Inflammatory macrophage treated with lipopolysaccharide for 4 hours (primary cell): ENCODE measurements around the gene RTN4RL1.

Experiments
- DNase-seq: peaks from one replicate; pipeline ENCODE4 v3.0.0-alpha.2; 2020

Gene RTN4RL1

DNA sequence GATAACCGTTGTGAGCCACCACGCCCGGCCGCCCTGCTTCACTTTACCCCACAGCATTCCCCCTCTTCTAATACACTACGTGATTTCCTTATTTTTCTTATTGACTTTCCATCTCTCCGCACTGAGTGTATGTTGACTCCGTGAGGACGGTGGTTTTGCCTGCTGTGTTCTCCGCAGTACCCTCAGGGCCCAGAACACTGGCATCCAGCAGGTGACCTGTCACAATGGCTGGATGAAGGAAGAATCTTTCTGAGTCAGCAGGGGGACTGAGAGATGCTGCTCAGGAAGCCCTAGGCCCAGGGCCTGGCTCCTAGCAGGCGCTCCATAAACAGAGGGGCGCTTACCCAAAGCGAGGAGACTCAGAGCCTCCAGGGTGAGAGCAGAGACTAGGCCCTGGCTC is 79.5 kb downstream of the RTN4RL1 start:
- no peak for DNase-seq

- DNase-seq = no peak
Observed at GRCh38 chr17:1943436-1943831, 81.7 kb downstream of the RTN4RL1 start.

DNA sequence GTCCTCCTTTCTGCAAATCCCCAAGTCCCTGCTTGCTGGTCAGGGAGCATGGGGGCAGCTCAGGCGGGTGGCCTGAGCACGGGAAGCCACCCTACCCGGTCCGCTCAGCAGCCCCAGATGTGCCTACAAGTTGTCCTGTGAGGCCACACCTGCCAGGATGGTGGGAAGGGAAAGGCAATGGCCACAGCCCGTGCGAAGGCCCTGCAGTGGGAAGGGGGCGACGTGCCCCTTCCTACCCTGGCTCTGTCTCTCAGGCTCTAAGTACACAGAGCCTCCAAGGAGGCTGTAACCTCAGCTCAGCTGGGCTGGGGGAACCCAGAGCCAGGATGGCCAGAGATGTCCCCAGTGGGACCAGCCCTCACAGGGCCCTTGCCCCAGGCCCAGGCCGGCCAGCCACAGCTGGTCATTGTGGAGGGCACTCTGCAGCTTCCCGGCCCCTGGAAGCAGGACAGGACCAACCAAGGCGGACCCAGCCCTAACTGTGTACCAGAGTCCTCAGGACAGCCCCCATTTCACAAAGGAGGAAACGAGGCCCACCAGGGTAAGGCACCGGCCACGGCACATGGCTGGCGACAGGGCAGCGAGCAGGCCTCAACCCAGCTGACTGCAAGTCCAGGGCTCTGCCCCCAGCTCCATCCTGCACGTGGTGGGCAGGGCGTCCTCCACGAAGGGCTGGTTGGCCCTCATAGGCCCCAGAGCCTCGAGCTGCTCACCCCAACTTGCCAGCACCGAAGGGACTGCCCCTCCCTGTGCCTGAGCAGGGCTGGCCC is 82.3 kb downstream of the RTN4RL1 start:
- no peak for DNase-seq

GRCh38 chr17:1942066-1942365 is 83.1 kb downstream of the RTN4RL1 start:
- DNase-seq = no peak

DNA sequence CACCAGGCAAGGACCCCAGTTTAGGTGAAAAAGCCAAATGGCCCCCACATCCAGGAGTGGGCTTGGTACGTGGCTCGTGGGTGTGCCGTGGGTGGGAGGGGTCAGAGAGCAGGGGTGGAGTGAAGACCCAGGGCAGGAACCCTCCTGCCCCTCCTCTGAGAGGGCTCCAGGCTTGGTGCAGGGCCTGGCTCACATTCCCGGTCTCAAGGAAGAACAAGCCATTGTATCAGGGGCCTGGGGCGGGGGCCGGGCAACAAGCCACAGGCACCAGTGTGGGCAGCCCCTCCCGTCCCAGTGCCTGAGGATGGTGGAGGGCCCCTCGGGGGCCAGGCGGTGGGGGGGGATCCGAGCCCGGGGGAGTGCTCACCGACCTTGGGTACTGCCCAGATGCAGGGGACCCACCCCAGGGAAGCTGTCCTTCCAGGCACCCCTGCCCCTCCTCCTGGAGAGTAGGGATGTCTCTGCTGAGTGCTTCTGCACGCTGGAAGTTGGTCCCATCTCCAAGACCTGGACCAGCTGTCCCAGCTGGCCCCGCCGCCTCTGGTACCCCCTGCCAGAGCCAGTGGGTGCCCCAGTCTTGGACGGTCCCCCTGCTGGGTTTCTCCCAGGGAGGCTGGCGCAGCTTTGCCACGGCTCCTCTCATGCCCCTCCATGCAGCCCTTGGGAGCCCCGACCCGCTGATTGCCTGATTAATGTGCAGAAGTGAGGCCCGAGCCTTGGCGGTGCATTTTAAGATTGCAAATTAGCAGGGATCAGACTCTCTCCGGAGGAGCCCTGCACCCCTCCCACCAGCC is 83.7 kb downstream of the RTN4RL1 start:
- no peak for DNase-seq

GRCh38 chr17:1940810-1941185 is 84.3 kb downstream of the RTN4RL1 start:
- DNase-seq = no peak

DNA sequence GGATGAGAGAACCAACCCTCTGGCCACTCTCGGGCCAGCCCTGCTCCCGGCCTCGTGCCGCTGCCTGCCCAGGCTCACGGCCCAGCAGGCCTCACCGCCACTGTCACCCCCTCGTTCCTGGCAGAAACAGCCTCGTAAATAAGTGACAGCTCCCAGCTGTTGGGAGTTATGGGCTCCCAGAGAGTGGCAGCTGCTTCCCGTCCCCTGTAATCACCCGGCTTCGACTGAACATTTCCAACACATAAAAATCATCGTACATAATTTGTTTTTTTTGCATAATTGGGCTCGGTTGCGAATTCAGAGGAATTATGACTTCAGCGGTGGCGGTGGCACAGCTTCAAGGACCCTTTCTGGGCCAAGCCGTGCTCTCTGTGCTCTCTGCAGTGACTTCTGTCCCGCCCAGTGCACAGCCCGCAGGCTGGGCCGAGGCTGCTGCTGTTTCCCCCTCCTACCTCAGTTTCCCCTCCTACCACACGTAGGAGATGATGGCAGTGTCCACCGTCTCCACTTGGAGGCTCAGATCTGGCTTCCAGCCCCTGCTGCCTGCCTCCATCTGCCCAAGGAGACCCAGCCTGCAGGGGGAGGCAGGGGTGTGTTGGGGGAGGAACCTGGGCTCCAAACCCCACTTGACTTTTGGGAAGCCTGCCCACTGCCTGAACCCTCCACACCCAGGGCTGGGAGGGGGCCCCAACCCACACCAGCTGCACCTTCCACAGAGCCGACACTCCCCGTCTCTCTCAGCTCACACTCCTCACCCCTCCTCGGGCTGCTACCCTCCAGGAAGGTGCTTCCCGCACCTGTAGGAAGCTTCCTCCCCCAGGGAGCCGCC is 84.9 kb downstream of the RTN4RL1 start:
- DNase-seq = no peak

DNA sequence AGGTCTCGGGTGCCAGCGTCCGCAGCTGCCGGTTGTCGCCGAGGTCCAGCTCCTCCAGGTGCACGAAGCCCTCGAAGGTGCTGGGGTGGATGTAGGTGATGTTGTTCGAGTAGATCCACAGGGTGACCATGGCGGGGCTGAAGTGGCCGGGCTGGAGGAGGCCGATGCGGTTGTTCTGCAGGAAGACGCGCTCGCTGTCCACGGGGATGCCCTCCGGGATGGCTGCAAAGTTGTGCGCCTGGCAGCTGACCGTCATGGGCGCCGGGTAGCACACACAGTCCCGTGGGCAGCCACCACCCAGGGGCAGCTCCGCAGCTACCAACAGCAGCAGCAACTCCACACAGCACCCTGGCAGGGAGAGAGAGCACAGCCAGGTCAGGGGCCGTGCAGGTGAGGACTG is 87.7 kb downstream of the RTN4RL1 start:
- no peak for DNase-seq

- no peak for DNase-seq
Observed at GRCh38 chr17:1936766-1937165, 88.4 kb downstream of the RTN4RL1 start.

- DNase-seq = no peak
Observed at GRCh38 chr17:1934901-1935300, 90.2 kb downstream of the RTN4RL1 start.

DNA sequence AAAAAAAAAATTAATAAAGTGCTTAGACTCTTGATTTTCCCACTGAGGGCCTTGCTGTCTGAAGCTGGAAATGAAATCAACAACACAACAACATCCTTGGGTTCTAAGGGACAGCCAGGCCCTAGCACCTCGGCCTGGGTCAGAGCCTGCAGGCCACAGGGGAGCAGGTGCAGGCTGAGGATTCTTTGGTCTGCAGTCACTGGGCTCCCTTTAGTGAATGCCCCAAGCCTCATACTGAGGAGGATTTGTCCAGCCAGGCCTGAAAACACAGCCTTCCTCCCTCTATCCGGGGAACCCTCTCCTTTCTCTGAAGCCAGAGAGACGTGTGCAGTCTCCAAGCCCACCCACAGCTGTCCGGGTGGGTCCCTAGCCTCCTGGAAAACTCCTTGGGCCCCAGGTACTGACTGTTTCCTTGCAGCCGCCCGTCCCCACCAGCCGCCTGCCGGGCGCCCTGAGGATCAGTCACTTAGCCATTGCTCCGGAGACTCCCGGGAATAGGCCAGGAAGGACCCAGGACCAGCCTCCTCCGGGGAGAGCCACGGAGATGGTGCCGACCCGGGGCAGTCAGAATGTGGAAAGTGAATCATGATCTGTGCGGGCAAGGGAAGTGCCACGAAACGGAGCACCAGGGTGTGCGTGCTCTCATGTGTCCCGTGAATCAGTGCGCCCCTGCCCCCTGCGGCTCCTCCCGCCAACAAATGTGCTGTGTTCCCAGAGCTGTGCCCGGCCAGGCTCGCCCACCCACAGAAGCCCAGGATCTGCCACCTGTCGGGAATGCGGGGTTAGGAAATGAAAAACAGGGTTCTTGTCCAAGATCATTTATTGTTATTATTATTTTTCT is 91.0 kb downstream of the RTN4RL1 start:
- DNase-seq = no peak

DNA sequence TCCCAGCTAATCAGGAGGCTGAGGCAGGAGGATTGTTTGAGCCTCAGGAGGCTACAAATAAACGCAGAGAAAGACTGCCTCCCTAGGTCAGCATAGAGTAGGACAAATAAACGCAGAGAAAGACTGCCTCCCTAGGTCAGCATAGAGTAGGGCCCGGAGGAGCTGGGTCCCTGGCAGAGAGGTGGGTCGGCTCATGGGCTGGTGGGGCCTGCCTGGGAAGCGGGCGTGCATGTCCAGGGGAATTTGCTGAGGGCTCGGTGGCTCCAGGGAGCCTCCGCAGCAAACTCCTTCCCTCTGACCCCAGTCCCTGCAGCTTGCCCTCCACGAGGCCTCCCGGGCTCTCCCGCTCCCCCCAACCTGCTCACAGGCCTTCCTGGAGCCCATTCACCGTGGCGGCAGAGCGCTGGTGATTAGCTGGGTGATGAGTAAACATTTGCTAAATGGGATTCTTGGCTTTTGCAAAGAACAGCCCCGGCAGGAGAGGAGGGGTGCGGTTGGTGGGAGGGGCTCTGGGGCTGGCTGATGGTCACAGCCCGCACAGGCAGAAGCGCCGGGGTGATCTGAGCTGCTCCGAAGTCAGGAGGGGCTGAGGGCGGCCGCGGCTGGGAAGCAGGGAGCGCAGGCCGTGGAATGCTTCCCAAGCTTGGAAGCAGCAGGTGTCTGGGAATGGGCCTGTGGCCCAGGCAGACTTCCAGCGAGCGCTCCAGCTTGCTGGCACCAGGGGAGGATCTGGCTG is 93.1 kb downstream of the RTN4RL1 start:
- DNase-seq = no peak

- DNase-seq = no peak
Observed at GRCh38 chr17:1930337-1930645, 94.8 kb downstream of the RTN4RL1 start.

GRCh38 chr17:1928976-1929375 is 96.2 kb downstream of the RTN4RL1 start:
- no peak for DNase-seq

- no peak for DNase-seq
Observed at GRCh38 chr17:1920948-1921351, 104.2 kb downstream of the RTN4RL1 start.

- DNase-seq = no peak
Observed at GRCh38 chr17:1919201-1919600, 105.9 kb downstream of the RTN4RL1 start.

- no peak for DNase-seq
Observed at GRCh38 chr17:1918346-1919162, 106.6 kb downstream of the RTN4RL1 start.

- no peak for DNase-seq
Observed at GRCh38 chr17:1916963-1917715, 108.0 kb downstream of the RTN4RL1 start.

DNA sequence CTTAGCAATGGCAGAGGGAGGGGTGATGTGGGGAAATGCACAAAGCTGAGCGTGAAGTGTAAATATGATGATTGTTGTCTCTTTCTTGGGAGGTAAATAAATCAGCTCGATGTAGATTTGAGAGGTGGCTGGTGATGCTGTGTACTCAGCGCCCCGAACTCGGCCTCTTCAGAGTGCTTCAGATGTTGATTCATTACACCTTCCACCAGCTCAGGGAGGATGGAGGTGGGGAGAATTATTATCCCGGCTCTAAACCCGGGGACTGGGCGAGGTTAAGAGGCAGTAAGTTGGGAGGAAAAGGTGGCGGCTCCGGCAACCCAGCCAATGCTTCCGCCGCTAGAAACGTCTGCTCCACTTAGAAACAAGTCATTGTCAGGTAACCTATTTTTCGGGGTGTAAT is 108.8 kb downstream of the RTN4RL1 start:
- DNase-seq = no peak

DNA sequence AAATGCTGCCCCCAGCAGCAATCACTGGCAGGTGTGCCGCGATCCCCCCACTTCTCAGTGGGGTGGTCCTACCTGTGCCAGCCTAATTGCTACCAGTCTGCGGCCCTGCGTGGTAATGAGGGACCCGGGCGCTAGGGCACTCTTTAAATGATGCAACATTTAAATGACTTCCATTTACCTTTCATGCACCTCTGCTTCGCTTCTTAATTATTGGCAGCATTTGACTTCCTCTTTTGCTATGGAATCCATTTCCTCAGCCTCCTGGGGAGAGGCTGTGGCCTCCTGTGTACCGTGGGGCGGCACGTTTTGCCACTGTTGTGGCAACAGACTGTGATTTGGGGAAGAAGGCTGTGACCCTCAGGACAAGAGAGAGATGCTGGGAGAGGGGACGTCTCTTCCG is 109.2 kb downstream of the RTN4RL1 start:
- DNase-seq = peak; percentile 1

- DNase-seq = no peak
Observed at GRCh38 chr17:1914661-1915083, 110.5 kb downstream of the RTN4RL1 start.
